Stimulated activated CD8-positive, alpha-beta memory T cell treated with anti-CD3 and anti-CD28 coated beads, Interleukin-15, amount 100 ng/mL, for 48 hours (primary cell): ENCODE results near the gene TMEM200A.
"Not testable (repeated sequence)": the region's sequence is repeated elsewhere in the genome, so short reads cannot be mapped to it uniquely, and the experiment has no call there.

ENCODE experiments used
- DNase-seq, 2 donors: peaks; one replicate each; pipeline ENCODE4 v3.0.0-alpha.2; 2020; ENCODE audit warnings: low read depth in 2 of 2

Gene TMEM200A

DNA sequence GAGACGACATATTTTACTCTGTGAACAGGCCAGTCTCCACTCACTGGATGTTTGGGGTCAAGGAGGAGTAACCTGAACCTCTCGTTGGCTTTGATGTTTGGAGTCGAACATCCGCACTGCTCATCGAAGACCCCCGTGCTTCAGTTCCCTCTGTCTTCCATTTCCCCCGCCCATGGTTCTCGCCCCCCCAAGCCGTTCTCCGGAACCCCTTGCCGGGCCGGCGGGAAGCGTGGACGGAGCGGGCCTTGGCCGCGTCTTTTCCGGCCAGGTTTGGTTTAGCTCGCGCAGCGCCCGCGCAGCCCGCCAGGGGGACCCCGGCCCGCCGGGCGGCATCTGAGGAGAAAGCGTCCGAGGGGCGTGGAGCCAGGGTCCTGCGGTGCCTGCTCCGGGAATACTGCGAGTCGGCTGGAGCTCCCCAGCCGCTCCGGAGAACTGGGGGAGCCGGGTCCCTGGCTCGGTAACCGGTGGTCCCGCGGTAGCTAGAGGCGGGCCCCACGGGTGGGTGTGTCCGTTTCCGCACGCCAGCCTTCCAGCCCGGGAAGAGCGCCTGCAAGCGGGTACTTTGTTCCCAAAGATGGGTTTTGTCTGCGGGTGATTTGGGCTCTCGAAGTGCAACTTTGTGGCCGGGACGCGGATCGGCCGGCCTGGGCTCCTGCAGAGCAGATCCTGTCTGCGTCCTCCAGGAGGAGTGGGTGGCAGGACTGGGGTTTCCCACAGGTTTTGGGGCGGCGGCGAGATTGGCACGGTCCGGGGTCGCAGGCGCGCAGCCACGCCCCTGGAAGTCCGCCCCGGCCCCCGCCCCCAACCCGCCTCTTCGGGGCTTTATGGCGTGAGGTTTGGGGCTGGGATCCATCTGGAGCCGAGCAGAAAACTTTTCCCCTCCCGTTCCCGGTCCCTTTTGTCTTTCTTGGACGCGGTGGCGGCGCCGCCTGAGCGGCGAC, at the start of gene TMEM200A:
TMEM200A (plus strand) TSS at position 852 of the 941 bp plus-strand sequence. CDS start 74,406 bp downstream, outside the sequence.
- peak; percentile 21 for DNase-seq

- DNase-seq = no peak
Measured at GRCh38 chr6:130320908-130321307, 44.9 kb upstream of the TMEM200A start.

- DNase-seq = peak; percentile 1 to 19
Measured at GRCh38 chr6:130322673-130323268, 43.0 kb upstream of the TMEM200A start.

DNA sequence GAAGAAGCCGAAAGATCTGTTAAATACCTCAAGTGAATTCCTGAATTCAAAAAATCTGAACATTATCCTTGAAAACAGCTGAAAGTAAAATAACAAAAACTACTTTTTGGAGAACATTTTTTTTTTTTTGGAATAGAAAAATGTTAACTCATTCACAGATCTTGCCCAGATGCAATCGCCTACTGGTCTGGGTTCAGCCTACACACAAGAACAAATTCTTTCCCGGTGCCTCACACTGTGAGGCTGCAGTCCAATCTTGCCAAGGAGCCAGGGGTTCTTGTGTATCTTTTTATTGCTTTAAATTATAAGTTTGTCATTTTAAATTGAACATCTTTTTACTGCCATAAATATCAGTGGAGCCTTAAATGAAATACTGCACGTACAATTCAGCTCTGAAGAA, 41.2 kb upstream of the TMEM200A start:
- DNase-seq = no peak

DNA sequence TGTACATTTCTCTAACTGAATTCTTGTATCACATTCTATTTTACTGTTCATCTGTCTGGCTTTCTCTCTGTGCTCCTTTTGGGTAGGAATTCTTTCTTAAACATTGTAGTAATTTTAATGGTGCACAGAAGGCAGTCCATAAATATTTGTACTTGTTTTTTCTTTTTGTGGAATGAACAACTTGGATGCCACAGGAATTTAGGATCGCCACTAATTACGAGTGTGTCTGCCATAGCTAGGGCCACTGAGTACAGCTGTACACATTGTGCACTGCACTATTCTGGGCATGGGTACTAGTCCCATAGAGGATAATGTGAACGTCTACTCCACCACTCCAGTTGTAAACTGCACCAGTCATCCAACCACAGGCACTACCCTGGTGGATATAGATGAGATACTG, 39.3 kb upstream of the TMEM200A start:
- DNase-seq = no peak

- no peak for DNase-seq
Measured at GRCh38 chr6:130337534-130337933, 28.3 kb upstream of the TMEM200A start.

- DNase-seq = not testable (repeated sequence)
Measured at GRCh38 chr6:130346324-130346723, 19.5 kb upstream of the TMEM200A start.

- no peak for DNase-seq
Measured at GRCh38 chr6:130354322-130354721, 11.5 kb upstream of the TMEM200A start.

DNA sequence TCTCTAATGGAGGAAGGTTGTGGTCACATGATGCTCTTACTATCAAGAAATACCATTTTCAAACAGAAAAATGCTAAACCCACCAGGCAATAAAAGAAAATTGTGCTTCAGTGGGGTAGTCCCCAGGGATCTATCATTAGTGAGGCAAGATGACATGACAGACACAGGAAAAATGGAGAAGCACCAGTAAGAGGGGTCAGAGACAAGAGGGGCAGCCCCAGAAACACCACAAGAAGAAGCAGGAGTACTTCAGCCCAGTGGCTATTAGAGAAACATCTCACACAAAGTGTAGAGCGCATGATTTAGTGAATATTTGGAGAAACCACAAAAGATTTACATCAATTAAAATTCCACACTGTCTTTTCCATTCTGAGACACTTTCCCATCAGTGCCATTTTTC, 10.2 kb upstream of the TMEM200A start:
- no peak for DNase-seq

DNA sequence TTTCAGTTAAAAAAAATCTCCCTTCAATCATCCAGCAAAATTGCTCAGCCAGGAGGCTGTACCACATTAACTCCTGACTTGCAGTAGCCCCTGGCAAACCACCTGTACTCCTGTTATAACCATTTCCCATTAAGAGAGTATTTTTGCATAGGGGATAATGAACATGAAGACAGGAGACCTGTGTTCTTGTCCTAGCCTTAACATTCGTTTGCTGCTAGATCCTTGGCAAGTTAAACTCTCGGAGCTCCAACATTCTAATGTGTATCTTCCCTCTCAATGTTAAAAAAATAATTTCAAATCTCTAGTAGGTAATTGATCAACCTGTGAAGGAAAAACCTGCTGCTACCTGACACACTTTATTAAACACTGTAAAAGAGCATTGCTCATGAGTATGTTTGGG, 8.4 kb upstream of the TMEM200A start:
- DNase-seq = no peak

GRCh38 chr6:130359736-130360135, 6.1 kb upstream of the TMEM200A start:
- DNase-seq = no peak

- no peak for DNase-seq
Measured at GRCh38 chr6:130362128-130362527, 3.7 kb upstream of the TMEM200A start.

- DNase-seq = no peak
Measured at GRCh38 chr6:130364224-130364780, 1.5 kb upstream of the TMEM200A start.

- DNase-seq = peak; percentile 16 to 28
Measured at GRCh38 chr6:130366107-130367005, 539 bp downstream of the TMEM200A start.

- DNase-seq = no peak
Measured at GRCh38 chr6:130367767-130368166, 1.9 kb downstream of the TMEM200A start.

DNA sequence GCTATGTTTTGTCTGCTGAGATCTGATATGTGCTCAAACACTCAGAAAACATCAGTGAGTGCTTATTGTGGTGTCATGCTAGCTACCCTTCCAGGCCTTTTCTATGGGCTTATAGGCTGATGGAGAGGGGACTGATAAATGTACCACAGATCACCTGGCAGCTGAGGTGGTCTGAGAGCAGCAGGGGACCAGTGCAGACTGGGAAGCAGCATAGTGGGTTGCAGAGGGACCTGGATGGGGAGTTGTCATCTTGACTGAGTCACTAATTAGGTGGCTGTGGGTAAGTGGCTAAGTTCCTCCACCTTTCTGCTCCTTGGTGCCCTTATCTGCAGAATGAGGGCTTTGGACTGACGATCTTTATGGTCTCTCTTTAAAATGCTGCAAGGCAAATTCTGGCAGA, 2.8 kb downstream of the TMEM200A start:
- no peak for DNase-seq

DNA sequence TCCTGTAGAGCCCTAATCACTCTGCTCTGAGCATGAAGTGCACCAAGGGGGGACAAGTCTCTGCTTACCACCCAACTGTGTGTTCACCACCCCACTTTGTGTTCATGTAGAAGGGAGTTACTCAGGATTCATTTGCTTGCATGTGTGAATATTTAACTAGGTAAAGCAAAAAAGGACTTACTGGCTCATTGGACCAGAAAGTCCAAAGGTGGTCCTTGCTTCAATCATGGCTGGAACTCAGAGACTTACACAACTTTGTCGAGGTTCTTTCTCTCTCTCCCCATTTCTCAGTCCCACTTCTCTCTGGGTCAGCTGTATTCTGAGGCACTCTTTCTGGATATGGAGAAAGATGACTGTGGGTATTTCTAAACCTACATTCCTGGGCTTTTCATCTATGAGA, 4.0 kb downstream of the TMEM200A start:
- DNase-seq = no peak

GRCh38 chr6:130371921-130372420, 6.2 kb downstream of the TMEM200A start:
- no peak for DNase-seq

DNA sequence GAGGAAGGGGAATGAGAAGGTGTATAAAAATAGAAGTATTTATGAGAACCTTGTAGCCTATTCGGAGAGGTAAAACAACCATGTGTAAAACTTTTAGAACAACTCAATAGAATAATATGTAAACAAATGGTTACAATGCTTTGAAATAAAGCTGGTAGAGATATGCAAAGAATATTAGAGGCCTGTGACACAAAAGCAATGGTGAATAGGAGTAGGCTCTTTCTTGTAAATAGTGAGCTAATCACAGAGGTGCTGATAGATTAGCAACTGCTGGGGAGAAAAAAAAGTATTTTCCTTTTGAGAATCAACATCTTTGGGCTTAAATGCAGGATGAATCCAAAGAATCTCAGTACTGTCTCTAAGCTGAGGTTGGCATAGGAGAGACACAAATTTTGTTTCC, 7.0 kb downstream of the TMEM200A start:
- DNase-seq = no peak

GRCh38 chr6:130373992-130374391, 8.2 kb downstream of the TMEM200A start:
- no peak for DNase-seq

- no peak for DNase-seq
Measured at GRCh38 chr6:130376936-130377335, 11.1 kb downstream of the TMEM200A start.

DNA sequence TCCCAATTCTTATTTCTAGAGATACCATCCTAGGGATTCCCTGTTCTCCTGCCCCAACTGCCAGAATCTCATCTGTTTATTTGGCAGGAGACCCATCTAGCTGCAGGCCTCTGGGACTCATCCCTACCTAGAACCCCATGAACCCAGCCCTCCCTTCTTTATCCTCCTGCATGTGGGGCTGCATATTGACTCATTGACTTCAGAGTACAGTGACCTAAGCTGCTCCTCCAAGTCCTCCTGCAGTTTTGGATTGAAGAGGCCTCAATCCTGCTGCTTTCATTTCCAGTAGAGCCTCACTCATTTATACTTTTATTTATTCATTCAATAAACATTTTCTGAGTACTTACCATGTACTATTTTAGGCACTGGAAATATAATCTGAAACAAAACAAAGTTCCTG, 11.6 kb downstream of the TMEM200A start:
- DNase-seq = no peak
